ENCODE results near the gene CNOT2. TPM values are rescaled to one million over a fixed set of nuclear protein-coding genes. Genes with fewer than 3 reads are reported as not detected.
"Not testable (repeated sequence)": the region's sequence is repeated elsewhere in the genome, so short reads cannot be mapped to it uniquely, and the experiment has no call there.

CNOT2 gene
- polyA plus RNA-seq, 1 donor (not counting 4 experiments of a cell fraction or from before 2014, with no cell fraction given), result 85.3 TPM

GRCh38 chr12:70386771-70387170, 143.5 kb downstream of the CNOT2 start:
- no peaks in the 10 kb centered on the region for H3K36me3 ChIP-seq (ENCODE audit: control insufficient read depth in 2 of 2, extremely low read depth in 1 of 2, insufficient read depth in 2 of 2, low read length in 2 of 2)
- TF ChIP-seq EZH2 (IDR thresholded peaks at IDR 0.05; ENCODE audit: low read length) (no peak), CTCF (optimal IDR thresholded peaks at IDR 0.05 in 1 of 3, IDR thresholded peaks at IDR 0.05 in 1 of 3, conservative IDR thresholded peaks at IDR 0.05 in 1 of 3; ENCODE audit: extremely low read depth in 1 of 3, insufficient read depth in 2 of 3, low read length in 3 of 3) (no peak)
- H3K4me2 ChIP-seq (ENCODE audit: control insufficient read depth, extremely low read depth, insufficient read depth, low read depth, low read length), result no peak overlapping the region
- no peaks in the 10 kb centered on the region for H3K9me1 ChIP-seq (ENCODE audit: control insufficient read depth, extremely low read depth, insufficient read depth, low read length)
- no peak overlapping the region for H3K27ac ChIP-seq (ENCODE audit: control insufficient read depth, insufficient read depth, low read length)
- FAIRE-seq (no peak), DNase-seq (ENCODE audit: low read depth, low spot score) (no peak)
- no peaks in the 10 kb centered on the region for H4K20me1 ChIP-seq (ENCODE audit: control insufficient read depth, extremely low read depth, insufficient read depth, low read length)
- H2AFZ ChIP-seq (ENCODE audit: control insufficient read depth, low read length), result no peak overlapping the region
- H3K79me2 ChIP-seq (ENCODE audit: control insufficient read depth, insufficient read depth, low read length), result no peaks in the 10 kb centered on the region
- no peaks in the 10 kb centered on the region for H3K27me3 ChIP-seq (ENCODE audit: control insufficient read depth, extremely low read depth, insufficient read depth, low read length)
- dilution Hi-C loops (cut with MboI; ENCODE audit: extremely low pct_ligation_motif_present, low sequenced_read_pairs), result no loop called here
- H3K4me3 ChIP-seq (ENCODE audit: control insufficient read depth in 2 of 3, extremely low read depth in 1 of 3, insufficient read depth in 2 of 3, low read depth in 1 of 3, low read length in 3 of 3), result no peak overlapping the region
- H3K9me3 ChIP-seq (ENCODE audit: control insufficient read depth, low read depth, low read length), result no peaks in the 10 kb centered on the region
- no peaks in the 10 kb centered on the region for H3K4me1 ChIP-seq (ENCODE audit: control insufficient read depth, extremely low read depth, insufficient read depth, low read length)
- no peak overlapping the region for H3K9ac ChIP-seq (ENCODE audit: control insufficient read depth, extremely low read depth, insufficient read depth, low read length)

DNA sequence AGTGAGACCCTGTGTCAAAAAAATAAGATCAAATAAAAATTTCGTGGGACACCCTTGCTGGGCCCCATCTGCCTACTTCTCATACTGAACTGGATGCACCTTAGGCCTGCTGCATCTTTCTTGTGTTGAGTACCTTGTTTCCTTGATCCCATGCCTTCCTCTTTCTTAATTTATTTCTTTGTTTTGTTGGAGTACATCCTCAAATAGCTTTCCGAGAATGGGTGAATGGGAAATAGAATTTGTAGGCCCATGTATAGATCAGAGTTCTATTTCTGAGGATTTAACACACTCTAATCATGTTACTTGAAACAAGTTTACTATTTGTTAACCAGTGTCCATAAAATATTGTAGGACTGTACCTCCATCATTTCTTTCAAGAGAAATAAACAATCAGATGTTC, 146.4 kb downstream of the CNOT2 start:
- no peaks in the 10 kb centered on the region for H3K36me3 ChIP-seq (ENCODE audit: control insufficient read depth in 2 of 2, extremely low read depth in 1 of 2, insufficient read depth in 2 of 2, low read length in 2 of 2)
- no peaks in the 10 kb centered on the region for H3K9me3 ChIP-seq (ENCODE audit: control insufficient read depth, low read depth, low read length)

DNA sequence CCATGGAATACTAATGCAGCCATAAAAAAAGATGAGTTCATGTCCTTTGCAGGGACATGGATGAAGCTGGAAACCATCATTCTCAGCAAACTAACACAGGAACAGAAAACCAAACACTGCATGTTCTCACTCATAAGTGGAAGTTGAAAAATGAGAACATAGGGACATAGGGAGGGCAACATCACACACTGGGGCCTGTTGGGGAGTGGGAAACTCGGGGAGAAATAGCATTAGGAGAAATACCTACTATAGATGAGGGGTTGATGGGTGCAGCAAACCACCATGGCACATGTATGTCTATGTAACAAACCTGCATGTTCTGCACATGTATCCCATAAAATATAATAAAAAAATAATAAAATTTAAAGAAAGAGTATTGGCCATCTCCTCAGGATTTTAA, 149.4 kb downstream of the CNOT2 start:
- H3K9me3 ChIP-seq (ENCODE audit: control insufficient read depth, low read depth, low read length); dilution Hi-C loops (cut with MboI; ENCODE audit: extremely low pct_ligation_motif_present, low sequenced_read_pairs); H3K4me1 ChIP-seq (ENCODE audit: control insufficient read depth, extremely low read depth, insufficient read depth, low read length): not testable (repeated sequence)

More for the DNA sequence above, 146.4 kb downstream of the CNOT2 start:
- dilution Hi-C loops (cut with MboI; ENCODE audit: extremely low pct_ligation_motif_present, low sequenced_read_pairs), result no loop called here
- Histone ChIP-seq H3K4me3 (ENCODE audit: control insufficient read depth in 2 of 3, extremely low read depth in 1 of 3, insufficient read depth in 2 of 3, low read depth in 1 of 3, low read length in 3 of 3) (no peak overlapping the region), H3K27me3 (ENCODE audit: control insufficient read depth, extremely low read depth, insufficient read depth, low read length) (no peaks in the 10 kb centered on the region), H3K4me1 (ENCODE audit: control insufficient read depth, extremely low read depth, insufficient read depth, low read length) (peaks cover 7% of the 10 kb centered on the region), H3K4me2 (ENCODE audit: control insufficient read depth, extremely low read depth, insufficient read depth, low read depth, low read length) (no peak overlapping the region), H4K20me1 (ENCODE audit: control insufficient read depth, extremely low read depth, insufficient read depth, low read length) (no peaks in the 10 kb centered on the region), H3K79me2 (ENCODE audit: control insufficient read depth, insufficient read depth, low read length) (no peaks in the 10 kb centered on the region), H3K27ac (ENCODE audit: control insufficient read depth, insufficient read depth, low read length) (no peak overlapping the region), H2AFZ (ENCODE audit: control insufficient read depth, low read length) (no peak overlapping the region), H3K9me1 (ENCODE audit: control insufficient read depth, extremely low read depth, insufficient read depth, low read length) (no peaks in the 10 kb centered on the region), H3K9ac (ENCODE audit: control insufficient read depth, extremely low read depth, insufficient read depth, low read length) (no peak overlapping the region)
- FAIRE-seq (no peak), DNase-seq (ENCODE audit: low read depth, low spot score) (no peak)
- no peak for TF ChIP-seq CTCF (optimal IDR thresholded peaks at IDR 0.05 in 1 of 3, IDR thresholded peaks at IDR 0.05 in 1 of 3, conservative IDR thresholded peaks at IDR 0.05 in 1 of 3; ENCODE audit: extremely low read depth in 1 of 3, insufficient read depth in 2 of 3, low read length in 3 of 3)
- no peak for TF ChIP-seq EZH2 (IDR thresholded peaks at IDR 0.05; ENCODE audit: low read length)

More for the DNA sequence above, 149.4 kb downstream of the CNOT2 start:
- not testable (repeated sequence) for H3K9me1 ChIP-seq (ENCODE audit: control insufficient read depth, extremely low read depth, insufficient read depth, low read length); H2AFZ ChIP-seq (ENCODE audit: control insufficient read depth, low read length); H3K4me3 ChIP-seq (ENCODE audit: control insufficient read depth in 2 of 3, extremely low read depth in 1 of 3, insufficient read depth in 2 of 3, low read depth in 1 of 3, low read length in 3 of 3); H3K79me2 ChIP-seq (ENCODE audit: control insufficient read depth, insufficient read depth, low read length); H4K20me1 ChIP-seq (ENCODE audit: control insufficient read depth, extremely low read depth, insufficient read depth, low read length); H3K27me3 ChIP-seq (ENCODE audit: control insufficient read depth, extremely low read depth, insufficient read depth, low read length); H3K36me3 ChIP-seq (ENCODE audit: control insufficient read depth in 2 of 2, extremely low read depth in 1 of 2, insufficient read depth in 2 of 2, low read length in 2 of 2); FAIRE-seq; H3K4me2 ChIP-seq (ENCODE audit: control insufficient read depth, extremely low read depth, insufficient read depth, low read depth, low read length); H3K9ac ChIP-seq (ENCODE audit: control insufficient read depth, extremely low read depth, insufficient read depth, low read length); H3K27ac ChIP-seq (ENCODE audit: control insufficient read depth, insufficient read depth, low read length); DNase-seq (ENCODE audit: low read depth, low spot score)
